ENCODE results near the gene LINC00305. TPM values are rescaled to one million over a fixed set of nuclear protein-coding genes. Genes with fewer than 3 reads are reported as not detected.
A peak's percentile ranks its signal among the peaks of the same experiment; 100 is the strongest.

The LINC00305 gene
- total RNA-seq, 2 donors from 2014 or later: not detected

DNA sequence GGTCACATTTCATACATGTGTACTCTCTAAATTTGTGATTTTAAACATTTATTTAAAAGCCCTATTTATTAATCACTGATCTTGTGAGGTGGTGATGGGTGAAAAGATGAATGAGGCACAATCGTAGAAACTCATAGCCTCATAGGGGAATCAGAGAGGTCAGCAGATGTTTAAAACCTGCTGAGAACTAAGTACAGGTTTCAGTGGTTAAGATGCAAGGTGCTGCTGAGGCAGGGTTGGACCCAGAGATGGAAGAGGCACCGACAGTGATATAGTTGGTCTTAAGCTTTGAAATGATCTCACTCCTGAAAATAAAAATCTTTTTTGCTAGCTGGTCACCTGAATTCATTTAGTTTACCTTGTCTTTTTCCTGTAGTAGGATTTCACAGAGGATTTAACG, 49.6 kb downstream of the LINC00305 start:
- DNase-seq (no peak), ATAC-seq (no peak)
- Histone ChIP-seq H3K9me3 (no peaks in the 10 kb centered on the region), H3K4me3 (no peak overlapping the region), H3K27me3 (no peaks in the 10 kb centered on the region), H3K27ac (no peak overlapping the region), H3K36me3 (replicated peaks in 1 of 2; ENCODE audit: insufficient read depth in 1 of 2, low read depth in 2 of 2) (no peaks in the 10 kb centered on the region), H3K4me1 (no peaks in the 10 kb centered on the region)
- intact Hi-C loops (cut with DNase I): no loop called here
- TF ChIP-seq, protein P1, sequence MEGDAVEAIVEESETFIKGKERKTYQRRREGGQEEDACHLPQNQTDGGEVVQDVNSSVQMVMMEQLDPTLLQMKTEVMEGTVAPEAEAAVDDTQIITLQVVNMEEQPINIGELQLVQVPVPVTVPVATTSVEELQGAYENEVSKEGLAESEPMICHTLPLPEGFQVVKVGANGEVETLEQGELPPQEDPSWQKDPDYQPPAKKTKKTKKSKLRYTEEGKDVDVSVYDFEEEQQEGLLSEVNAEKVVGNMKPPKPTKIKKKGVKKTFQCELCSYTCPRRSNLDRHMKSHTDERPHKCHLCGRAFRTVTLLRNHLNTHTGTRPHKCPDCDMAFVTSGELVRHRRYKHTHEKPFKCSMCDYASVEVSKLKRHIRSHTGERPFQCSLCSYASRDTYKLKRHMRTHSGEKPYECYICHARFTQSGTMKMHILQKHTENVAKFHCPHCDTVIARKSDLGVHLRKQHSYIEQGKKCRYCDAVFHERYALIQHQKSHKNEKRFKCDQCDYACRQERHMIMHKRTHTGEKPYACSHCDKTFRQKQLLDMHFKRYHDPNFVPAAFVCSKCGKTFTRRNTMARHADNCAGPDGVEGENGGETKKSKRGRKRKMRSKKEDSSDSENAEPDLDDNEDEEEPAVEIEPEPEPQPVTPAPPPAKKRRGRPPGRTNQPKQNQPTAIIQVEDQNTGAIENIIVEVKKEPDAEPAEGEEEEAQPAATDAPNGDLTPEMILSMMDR (IDR thresholded peaks at IDR 0.05): no peak
- no peak for TF ChIP-seq POLR2A (IDR thresholded peaks at IDR 0.05)
- WGBS, 2 donors: 74% methylated on average over 3 of the region's 3 CpGs

DNA sequence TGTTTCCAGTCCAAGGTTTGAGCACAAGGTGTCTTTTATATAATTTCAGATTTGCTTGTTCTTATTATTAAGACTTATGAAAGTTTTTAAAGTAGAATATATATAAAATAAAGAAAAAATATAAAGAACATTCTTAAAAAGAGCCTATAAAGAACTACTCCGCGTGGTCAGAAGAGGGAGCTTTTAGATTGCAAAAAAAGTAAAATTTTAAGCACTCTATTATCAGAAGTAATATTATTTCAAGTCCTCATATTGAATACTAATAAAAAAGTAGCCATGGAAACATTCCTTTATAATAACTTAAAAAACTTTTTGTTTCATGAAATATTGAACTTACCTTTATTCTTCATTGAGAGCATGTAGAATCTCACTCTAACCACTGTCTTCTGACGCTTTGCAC, 51.4 kb downstream of the LINC00305 start:
- TF ChIP-seq, protein P1 (IDR thresholded peaks at IDR 0.05): peak in 3 of 7 experiments; percentile 4 to 19 (median 9)
- TF ChIP-seq POLR2A (IDR thresholded peaks at IDR 0.05): no peak

DNA sequence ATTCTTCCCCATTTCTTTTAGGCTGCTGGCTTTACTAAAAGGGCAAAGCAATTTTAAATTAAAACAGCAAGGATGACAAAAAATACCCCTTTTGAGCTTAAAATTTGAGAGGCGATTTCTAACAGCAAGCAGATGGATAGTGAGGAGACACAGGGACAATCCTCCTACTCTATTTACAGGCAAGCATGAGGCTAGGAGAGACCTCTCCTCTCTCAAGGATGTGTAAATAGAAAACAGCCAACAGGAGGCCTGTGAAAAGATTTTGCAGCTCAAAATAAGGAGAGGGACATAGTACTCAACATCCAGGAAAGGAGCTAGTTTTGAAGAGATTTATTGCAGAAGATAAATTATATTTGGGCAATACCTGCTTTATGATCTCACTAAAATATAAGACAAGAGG, 53.8 kb downstream of the LINC00305 start:
- Histone ChIP-seq H3K36me3 (replicated peaks in 1 of 2; ENCODE audit: insufficient read depth in 1 of 2, low read depth in 2 of 2) (no peaks in the 10 kb centered on the region), H3K27ac (no peak overlapping the region), H3K9me3 (no peaks in the 10 kb centered on the region), H3K27me3 (no peaks in the 10 kb centered on the region), H3K4me3 (no peak overlapping the region), H3K4me1 (no peaks in the 10 kb centered on the region)
- no peak for DNase-seq
- ATAC-seq: no peak
- no peak for TF ChIP-seq POLR2A (IDR thresholded peaks at IDR 0.05)
- TF ChIP-seq, protein P1 (IDR thresholded peaks at IDR 0.05): no peak
- intact Hi-C loops (cut with DNase I): no loop called here
- WGBS, 2 donors: 73 to 85% methylated on average over 1 of the region's 1 CpG

More for the DNA sequence above, 51.4 kb downstream of the LINC00305 start:
- Histone ChIP-seq H3K9me3 (no peaks in the 10 kb centered on the region), H3K4me3 (no peak overlapping the region), H3K36me3 (replicated peaks in 1 of 2; ENCODE audit: insufficient read depth in 1 of 2, low read depth in 2 of 2) (no peaks in the 10 kb centered on the region), H3K27ac (no peak overlapping the region), H3K4me1 (no peaks in the 10 kb centered on the region), H3K27me3 (no peaks in the 10 kb centered on the region)
- intact Hi-C loops (cut with DNase I): no loop called here
- DNase-seq (no peak), ATAC-seq (no peak)
- WGBS, 2 donors: 59 to 69% methylated on average over 3 of the region's 3 CpGs

DNA sequence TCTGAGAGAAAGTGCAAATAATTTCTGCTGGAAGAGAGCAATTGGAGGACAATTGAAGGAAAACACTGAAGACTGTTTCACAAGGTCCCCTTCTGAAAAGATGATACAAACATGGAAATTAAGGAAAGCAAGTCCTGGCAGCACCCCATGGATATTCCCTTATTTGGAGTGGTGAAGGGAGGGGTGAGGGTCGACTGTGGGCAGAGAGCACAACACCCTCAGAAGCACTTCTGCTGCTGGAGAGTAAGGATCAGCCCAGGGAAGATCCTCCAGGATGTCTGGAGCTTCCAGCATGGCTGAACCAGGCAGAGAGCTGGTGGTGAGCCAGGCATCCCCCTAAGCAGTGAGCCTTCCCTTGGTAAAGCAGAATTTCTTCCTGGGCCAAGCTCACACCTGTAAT, 54.7 kb downstream of the LINC00305 start:
- 25 to 38% methylated on average over 1 of the region's 1 CpG for WGBS, 2 donors
- TF ChIP-seq, protein P1 (IDR thresholded peaks at IDR 0.05): no peak
- no peak for TF ChIP-seq POLR2A (IDR thresholded peaks at IDR 0.05)

DNA sequence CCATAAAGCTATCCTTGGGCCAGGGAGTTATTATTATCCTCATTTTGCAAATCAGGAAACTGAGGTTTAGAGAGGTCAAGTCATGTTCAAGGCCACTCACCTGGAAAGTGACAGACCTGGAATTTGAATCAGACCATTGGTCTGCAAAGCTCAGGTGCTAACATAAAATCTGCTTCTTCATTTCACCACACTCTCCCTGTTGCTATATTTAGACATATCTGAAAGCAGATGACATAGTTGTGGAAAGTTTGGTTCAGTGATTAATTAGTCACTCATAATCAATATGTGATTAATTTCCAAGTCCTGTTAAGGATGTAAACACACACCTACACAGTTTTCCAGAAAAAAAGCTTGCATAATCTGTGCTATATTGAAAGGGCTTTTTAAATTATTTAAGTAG, 57.4 kb downstream of the LINC00305 start:
- Histone ChIP-seq H3K4me1 (no peaks in the 10 kb centered on the region), H3K27me3 (no peaks in the 10 kb centered on the region), H3K36me3 (replicated peaks in 1 of 2; ENCODE audit: insufficient read depth in 1 of 2, low read depth in 2 of 2) (no peaks in the 10 kb centered on the region), H3K9me3 (no peaks in the 10 kb centered on the region), H3K4me3 (no peak overlapping the region), H3K27ac (no peak overlapping the region)
- intact Hi-C loops (cut with DNase I): no loop called here
- ATAC-seq: no peak
- DNase-seq: no peak
- TF ChIP-seq, protein P1 (IDR thresholded peaks at IDR 0.05): no peak
- TF ChIP-seq POLR2A (IDR thresholded peaks at IDR 0.05): no peak

More for the DNA sequence above, 54.7 kb downstream of the LINC00305 start:
- no peak for ATAC-seq
- intact Hi-C loops (cut with DNase I): no loop called here
- no peak overlapping the region for H3K27ac ChIP-seq
- H3K4me1 ChIP-seq: no peaks in the 10 kb centered on the region
- DNase-seq: no peak
- no peaks in the 10 kb centered on the region for H3K36me3 ChIP-seq (replicated peaks in 1 of 2; ENCODE audit: insufficient read depth in 1 of 2, low read depth in 2 of 2)
- H3K9me3 ChIP-seq: no peaks in the 10 kb centered on the region
- H3K4me3 ChIP-seq: no peak overlapping the region
- no peaks in the 10 kb centered on the region for H3K27me3 ChIP-seq
